ENCODE data around the gene ERG. TPM values are rescaled to one million over a fixed set of nuclear protein-coding genes. Genes with fewer than 3 reads are reported as not detected.

ERG gene
- total and polyA plus RNA-seq, 9 of the 15 experiments (the other 6 are each of a cell fraction or from before 2014, with no cell fraction given) = 0.06 TPM; not detected in 8

- Histone ChIP-seq H3K27me3 (ENCODE audit: control insufficient read depth in 2 of 2, insufficient read depth in 2 of 2, low read length in 2 of 2) (peaks cover 20 to 26% of the 10 kb centered on the region in 2 experiments; a peak in 4 of 5 replicates), H3K27ac (ENCODE audit: extremely low read depth, low read depth, low read length) (no peak overlapping the region), H3K4me2 (ENCODE audit: insufficient read depth, low read length) (no peak overlapping the region), H3K79me2 (ENCODE audit: control insufficient read depth, insufficient read depth, low read length) (no peaks in the 10 kb centered on the region), H3K36me3 (ENCODE audit: control insufficient read depth, insufficient read depth, low read length) (no peaks in the 10 kb centered on the region), H3K9me1 (ENCODE audit: control insufficient read depth, insufficient read depth, low read length) (no peaks in the 10 kb centered on the region), H2AFZ (ENCODE audit: low read depth, low read length) (no peak overlapping the region), H3K4me3 (no peak overlapping the region), H3K9me3 (replicated peaks; ENCODE audit: control insufficient read depth, insufficient read depth, low read depth, low read length) (no peaks in the 10 kb centered on the region), H4K20me1 (replicated peaks; ENCODE audit: control insufficient read depth, insufficient read depth, low read length) (no peaks in the 10 kb centered on the region), H3K4me1 (replicated peaks in 1 of 2; ENCODE audit: control insufficient read depth in 2 of 2, insufficient read depth in 2 of 2, low read length in 2 of 2) (no peaks in the 10 kb centered on the region), H3K9ac (ENCODE audit: insufficient read depth in 1 of 2, low read depth in 2 of 2, low read length in 2 of 2) (no peak overlapping the region)
- FAIRE-seq (no peak), ATAC-seq (no peak), DNase-seq (ENCODE audit: extremely low read depth in 1 of 4, low spot score in 3 of 4) (no peak)
- intact Hi-C loops (cut with micrococcal nuclease) = no loop called here
- CTCF ChIA-PET (ENCODE audit: low intra/inter-chr PET ratio) = no interaction called here
- POLR2A ChIA-PET = interaction anchor here (0.7 to 0.8 kb wide), 2 partner anchors 12 to 17 kb away, joined by 3 read pairs; no protein-coding TSS in a partner anchor
- in situ Hi-C loops (cut with MboI) = no loop called here
- TF ChIP-seq STAT6 (CRISPR knock-in tag; IDR thresholded peaks at IDR 0.05) = no peak
- 0 out of 2 replicates have a peak, but pooled peaks have one; percentile 16 for TF ChIP-seq NFE2 (IDR thresholded peaks at IDR 0.05; ENCODE audit: low read depth)
- no peak for TF ChIP-seq PML (IDR thresholded peaks at IDR 0.05; ENCODE audit: low read length)
- WGBS (ENCODE audit: insufficient coverage, low coverage, missing lambda C conversion rate) = 0% methylated on average over 4 of the region's 4 CpGs
- BruUV-seq (replicated peaks) = no TSS peak
Measured at GRCh38 chr21:38386967-38387366, 111.3 kb downstream of the ERG start.
